Measurements from ENCODE around the gene ZNF221.

GRCh38 chr19:43906774-43907173 lies 44.3 kb upstream of the ZNF221 start:
- TF ChIP-seq CTCF (IDR thresholded peaks at IDR 0.05; ENCODE audit: extremely low read depth in 1 of 2, insufficient read depth in 1 of 2, low read depth in 1 of 2, low read length in 2 of 2) (no peak), JUN (IDR thresholded peaks at IDR 0.05; ENCODE audit: borderline replicate concordance, insufficient read depth, insufficient read length, low read depth) (no peak), POLR2A (IDR thresholded peaks at IDR 0.05; ENCODE audit: low read depth, low read length) (no peak), EZH2 (IDR thresholded peaks at IDR 0.05; ENCODE audit: borderline replicate concordance, low read depth, low read length, severe bottlenecking) (no peak), MYC (IDR thresholded peaks at IDR 0.05; ENCODE audit: low read depth, low read length) (no peak), MAX (IDR thresholded peaks at IDR 0.05; ENCODE audit: insufficient read depth, insufficient read length) (no peak), POLR2AphosphoS5 (IDR thresholded peaks at IDR 0.05; ENCODE audit: insufficient read depth, low read depth, low read length) (no peak)
